HG03175 (cell line): Measurements from ENCODE around the gene RPS6KA2.

Experiments used
- ATAC-seq: cut with Tn5 transposase; IDR thresholded peaks from one replicate; pipeline ENCODE4 v1.9.1; 2021; ENCODE audit warnings: mild to moderate bottlenecking, moderate library complexity; ENCODE audit not compliant: unreplicated experiment

The RPS6KA2 gene

DNA sequence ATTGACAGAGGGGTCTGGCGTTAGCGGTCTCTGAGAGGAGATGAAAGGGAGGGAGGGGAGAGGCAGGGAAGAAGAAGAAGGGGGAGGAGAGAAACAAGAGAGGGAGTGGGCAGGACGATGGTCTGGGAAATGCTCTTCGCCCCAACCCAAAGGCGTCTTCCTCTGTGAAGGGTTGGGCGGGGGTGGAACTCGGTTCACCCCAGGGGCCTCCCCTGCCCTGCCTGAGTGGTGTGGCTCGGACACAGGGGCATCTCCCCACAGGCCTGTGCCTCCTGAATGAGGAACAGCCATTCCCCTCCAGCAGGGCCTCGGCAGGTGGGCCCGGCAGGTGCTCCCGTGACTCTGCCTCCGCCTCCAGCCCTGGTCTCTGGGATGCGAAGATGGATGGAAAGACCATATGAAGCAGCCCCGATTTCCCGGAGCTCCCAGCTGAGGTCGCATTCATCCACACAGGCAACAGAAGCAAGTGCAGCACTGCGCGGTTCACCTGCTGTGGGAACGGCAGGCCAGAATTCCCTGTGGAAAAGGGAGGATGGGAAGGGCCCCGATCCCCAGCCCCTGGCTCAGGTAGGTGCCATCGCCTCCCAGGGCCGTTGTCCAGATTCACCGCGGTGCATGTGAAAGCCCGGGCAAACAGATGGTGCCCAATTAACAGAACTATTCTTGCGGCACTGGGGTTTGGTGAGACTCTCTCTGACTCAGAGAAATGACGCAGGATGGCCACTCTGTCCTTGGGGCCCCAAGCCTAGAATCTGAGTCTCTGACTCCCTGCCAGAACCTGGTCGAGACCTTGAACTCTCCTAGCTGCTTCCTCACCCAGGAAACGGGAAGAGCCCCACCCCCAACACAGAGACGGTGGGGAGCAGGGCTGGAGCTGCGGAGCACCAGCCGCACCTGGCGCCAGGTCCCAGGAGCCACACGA, 29.4 kb upstream of the RPS6KA2 start:
- ATAC-seq: no peak

DNA sequence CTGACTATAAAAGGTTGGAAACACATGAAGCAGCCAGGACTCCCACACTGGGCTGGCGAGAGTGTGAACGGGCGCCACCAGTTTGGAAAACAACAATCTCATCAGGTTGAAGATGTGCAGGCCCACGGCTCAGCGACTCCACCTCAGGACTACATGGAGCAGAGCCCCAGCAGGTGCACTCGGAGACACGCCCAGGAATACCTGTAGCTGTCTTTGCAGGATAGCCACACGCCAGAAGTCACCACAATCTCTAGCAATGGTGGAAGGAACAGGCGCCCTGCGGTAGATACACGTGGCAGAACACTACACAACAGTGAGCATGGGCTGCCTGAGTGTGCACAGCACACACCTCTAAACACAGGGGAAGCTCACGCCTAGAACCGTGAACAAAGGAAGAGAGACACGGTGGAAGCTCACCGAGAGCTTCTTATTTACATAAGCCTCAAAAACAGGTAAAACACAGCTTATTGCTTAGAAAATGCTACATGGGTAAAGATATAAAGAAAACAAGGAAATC, 28.7 kb upstream of the RPS6KA2 start:
- no peak for ATAC-seq

DNA sequence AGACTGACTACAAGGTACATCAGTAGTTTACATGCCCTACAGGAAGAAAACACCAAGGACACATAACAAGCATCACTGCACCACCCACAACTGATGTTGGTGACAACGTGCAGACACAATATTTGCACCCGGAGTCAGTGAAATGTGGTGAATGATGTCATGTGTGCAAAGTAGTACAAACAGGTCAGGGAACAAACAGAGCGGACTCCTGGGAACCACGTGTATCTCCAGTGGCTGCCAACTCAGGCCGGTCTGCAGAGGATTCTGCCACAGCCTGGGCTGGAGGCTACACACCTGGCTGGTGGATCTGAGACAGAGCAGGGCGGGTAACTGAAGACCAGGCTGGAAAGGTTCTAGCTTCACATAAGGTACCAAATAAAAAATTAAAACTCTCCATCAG, 28.2 kb upstream of the RPS6KA2 start:
- no peak for ATAC-seq

DNA sequence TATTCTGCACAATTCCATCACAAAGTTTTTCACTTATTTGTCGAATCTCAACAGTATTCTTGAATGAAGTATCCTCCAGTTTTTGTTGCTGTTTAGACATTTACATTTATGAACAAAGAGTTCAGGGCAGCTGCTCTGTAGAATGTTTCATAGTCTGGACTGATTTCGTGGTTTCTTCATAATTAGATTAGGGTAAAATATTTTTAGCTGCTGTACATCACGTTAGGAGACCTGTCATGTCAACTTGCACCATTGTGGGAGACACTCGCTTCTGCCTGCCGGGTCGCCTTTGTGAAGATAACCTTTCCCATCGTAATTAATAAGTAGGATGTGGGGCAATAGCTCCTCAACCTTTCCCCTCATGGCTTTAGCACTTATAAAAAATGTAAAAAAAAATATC, 27.5 kb upstream of the RPS6KA2 start:
- ATAC-seq: no peak

DNA sequence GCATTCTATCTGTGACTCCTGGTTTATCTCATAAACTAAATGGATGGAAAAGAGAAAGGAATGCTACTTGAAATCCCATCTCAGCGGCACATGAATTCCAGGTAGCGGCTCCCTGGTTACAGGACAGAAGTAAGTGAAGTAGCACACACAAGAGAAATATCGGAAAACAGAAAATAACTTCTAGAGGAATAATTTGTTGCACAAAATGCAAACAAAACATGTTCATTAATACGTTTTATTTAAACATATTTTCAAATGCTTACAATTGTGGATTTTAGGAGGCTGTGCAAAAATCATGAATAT, 26.5 kb upstream of the RPS6KA2 start:
- ATAC-seq: no peak

DNA sequence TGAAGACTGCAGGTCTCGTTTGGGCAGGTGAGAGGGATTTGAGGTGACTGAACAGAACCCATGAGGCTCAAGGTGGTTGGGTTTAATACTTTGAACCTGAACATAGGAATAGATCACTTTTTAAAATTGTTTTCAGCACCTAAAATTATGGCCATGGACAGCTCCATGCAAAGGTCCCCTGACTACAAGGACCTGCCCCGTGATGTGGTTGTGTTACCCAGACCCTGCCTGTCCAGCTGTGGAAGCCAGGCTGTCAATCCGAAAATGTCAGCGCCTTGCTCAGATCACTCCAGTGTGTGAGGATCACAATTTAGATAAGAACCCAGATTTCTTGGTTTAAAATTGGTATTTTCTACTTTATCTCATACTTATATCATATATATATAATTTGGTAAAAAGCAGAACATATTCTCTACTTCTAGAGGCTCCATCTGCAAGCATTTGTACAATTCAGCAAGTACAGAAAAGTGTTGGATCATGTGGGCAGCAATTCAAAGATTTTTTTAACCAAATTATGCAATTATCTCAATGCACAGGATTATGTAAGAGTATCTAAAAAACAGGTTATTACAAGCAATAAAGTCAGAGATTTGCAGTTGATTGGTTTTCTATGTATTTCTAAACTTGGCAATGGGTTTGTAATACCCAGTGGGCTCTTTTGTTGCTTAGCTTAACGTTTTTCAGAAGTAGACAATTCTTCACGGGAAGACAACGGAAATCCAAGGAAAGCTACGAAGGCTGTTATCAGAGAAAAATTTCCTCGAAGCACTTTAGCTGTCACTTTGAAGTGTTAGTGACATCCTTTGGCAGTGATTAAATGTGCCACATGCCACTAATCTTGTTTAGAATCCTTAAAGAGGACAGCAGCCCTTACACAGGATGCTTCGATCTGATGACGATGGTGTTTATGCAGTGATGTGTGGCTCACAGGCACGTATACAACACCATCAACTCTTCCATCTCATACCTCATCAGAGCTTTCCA, 24.1 kb upstream of the RPS6KA2 start:
- no peak for ATAC-seq

DNA sequence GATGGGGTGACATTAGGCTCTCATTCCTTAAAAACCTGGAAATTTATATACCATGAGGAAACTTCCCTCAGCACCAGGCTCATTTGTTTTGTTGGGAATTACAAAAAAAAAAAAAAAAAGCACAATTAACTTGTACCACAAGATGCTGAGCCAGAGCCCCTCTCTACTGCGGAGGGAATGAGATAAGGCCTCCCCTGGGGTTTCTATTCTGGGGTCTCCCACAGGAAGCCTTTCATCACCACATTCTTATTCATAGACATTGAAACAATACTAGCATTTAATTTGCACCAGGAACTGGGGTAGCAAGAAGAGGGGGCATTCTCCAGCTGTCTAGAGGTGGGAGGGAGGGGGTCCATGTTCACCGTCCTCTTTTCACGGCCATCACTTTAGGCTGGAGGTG, 23.0 kb upstream of the RPS6KA2 start:
- no peak for ATAC-seq

DNA sequence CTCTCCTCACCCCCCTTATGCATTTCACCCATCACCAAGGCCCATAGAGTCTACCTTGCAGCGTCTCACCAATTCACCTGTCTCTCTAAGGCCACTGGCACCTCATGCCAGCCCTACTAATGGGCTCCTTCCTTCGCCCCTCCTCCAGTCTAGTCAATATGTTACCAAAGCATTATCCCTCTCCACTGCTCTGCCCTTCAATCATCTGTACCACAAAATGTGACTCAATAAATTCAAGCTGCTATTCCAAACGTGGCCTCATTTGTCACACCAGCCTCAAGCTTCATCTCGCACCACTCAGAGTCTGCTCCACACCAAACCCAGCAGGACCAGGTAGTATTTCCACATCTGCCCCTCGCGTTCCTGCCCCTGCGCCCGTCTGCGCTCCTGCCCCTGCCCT, 21.8 kb upstream of the RPS6KA2 start:
- no peak for ATAC-seq

DNA sequence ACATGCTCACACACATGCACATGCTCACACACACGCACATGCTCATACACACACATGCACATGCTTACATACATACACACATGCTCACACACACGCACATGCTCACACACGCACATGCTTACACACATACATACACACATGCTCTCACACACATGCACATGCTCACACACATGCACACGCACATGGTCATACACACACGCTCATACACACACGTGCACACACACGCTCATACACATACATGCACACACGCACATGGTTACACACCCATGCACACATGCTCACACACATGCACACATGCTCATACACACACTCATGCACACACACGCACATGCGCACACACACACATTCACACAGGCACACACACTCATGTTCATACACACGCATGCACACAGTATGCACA, 20.8 kb upstream of the RPS6KA2 start:
- no peak for ATAC-seq

DNA sequence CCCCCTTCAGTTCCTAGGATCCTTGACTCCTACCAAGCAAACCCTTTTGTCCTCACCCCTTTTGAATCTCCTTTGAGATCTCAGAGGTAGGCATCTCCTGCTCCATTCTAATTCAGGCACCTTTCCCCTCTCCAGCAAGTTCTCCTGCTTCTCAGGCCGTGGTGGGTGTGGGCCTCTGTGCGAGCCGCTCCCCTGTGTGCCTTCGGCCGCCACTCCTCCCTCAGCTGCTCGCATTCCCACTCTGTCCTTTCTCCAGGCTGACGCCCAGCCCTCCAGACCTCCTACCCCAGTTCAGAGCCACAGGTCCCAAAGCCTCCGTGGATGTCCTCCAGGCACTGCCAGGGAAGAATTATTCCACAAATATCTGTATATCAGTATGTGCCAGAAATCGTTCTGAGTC, 19.7 kb upstream of the RPS6KA2 start:
- no peak for ATAC-seq

DNA sequence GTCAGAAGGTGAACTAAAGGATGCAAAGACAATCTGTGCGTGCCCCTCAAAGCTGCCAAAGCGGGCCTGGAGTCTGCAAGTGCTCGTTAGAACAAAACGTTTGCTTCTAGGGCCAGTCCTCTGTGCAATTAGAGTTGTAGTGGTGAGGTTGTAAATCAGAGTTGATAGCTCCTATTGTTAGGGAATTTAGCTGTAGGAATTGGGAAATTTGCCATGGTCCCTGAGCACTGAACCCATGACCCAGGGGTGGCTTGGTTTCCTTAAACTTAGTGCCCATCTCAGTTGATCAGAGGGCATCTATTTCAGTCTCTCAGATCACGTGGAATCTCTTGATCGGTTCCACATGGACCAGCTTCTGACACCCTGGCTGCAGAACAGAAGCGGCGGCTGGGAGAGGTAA, 18.8 kb upstream of the RPS6KA2 start:
- ATAC-seq: no peak

DNA sequence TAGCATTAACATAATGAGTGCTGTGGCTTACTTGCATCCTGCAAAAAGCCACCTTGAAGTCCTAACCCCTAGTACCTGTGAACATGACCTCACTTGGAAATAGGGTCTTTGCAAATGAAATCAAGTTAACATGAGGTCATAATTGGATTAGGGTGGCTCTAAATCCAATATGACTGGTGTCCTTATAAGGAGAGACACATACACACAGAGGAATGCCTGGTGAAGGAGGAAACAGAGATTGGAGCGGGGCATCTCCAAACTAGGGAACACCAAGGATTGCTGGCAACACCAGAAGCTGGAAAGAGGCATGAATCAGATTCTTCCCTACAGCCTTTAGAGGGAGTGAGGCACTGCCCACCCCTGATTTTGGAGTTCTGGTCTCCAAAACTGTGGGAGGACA, 17.6 kb upstream of the RPS6KA2 start:
- no peak for ATAC-seq

DNA sequence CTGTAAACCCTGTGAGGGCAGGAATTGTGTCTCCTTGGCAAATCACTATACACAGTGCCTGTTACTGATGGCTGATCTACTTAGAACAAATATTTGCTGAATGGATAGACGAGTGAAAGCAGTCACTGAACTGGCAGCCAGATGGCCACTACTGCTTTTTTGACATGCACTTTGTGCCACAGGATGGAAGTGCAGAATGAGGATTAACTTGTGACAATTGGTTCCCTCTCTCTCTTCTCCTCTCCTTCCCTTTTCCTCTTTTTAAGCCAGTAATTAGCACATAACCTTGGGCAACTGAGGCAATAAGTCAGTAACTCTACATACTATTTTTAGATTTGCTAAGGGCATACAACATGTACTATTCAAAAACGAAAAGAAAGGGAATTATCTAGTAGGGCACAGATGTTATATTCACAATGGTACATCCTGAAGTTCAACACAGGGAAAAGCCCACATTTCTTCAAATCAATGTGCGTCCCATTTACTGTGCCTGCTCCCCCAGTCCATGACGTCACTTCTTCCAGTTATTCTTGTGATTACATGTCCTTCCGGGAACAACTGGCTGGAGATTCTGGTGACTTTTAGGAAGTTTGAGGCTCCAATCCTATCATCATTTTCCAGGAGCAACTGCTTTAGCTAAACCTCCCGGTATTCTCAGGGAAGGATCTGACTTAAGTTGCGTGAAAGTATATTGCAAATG, 17.0 kb upstream of the RPS6KA2 start:
- no peak for ATAC-seq

DNA sequence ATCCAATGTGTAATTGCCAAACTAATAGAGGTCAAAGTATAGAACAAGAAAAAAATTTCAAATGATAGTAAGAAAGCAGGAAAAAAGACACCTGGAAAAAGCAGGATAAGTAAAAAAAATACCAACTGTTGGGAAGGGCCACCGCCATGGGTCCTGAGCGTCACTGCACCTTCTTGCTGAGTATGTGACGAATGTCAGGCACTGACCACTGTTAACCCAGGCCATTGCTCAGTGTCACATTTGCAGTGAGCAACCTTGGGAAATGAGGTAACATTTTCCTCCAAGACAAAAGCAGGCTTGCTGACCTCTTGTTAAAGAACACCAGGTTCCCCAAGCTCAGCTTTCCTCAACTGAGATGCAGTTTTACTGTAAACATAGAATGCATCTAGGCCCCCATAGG, 15.6 kb upstream of the RPS6KA2 start:
- ATAC-seq: no peak

DNA sequence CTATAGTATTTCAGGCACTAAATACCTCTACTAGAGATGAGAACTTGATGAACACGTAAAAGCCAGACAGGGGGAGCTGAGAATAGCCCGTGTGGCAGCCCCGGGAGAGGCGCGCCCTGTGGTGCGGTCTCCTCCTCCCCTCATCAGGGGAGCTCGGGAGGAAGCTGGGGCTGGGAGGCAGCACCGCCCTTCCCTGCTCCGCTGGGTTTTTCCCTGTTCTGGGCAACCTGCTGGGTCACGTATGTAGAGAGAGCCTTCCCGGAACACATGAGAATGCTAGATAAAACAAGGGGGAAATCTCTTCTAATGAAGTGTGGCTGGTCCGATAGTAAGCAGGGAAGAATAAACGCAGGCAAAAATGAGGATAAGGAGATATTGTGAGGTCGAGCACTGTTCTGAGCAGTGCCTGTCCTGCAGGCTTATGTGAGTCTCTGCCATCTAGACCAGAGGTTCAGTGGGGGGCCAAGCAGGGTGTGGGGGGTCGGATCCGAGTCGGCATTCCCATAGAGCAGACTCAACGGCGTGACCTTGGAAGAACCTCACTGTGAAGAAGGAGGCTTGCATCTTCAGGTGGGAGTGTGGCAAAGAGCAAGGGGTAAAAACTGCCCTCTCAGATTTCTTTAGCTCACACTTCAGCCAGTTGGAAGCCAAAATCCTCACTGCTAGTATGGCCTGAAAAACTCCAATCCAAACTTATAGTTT, 13.4 kb upstream of the RPS6KA2 start:
- ATAC-seq: no peak

DNA sequence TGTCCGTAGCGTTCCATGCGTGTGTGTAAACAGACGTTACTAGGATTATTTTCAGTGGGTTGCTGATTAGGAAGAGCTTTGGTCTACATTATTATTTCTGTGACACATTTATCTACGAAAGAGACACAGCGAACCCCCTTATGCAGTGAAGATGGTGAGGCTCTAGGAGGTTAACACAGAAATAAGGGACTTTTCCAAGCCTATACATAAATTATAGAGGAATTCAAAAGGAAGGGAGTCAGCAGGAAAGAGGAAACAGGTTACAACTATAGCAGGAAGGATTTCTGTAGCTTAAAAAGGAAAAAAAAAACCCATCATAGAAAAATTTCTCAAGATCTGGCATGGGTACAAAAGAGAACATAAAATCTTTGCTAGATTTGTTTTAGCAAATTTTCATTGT, 12.9 kb upstream of the RPS6KA2 start:
- ATAC-seq: no peak

DNA sequence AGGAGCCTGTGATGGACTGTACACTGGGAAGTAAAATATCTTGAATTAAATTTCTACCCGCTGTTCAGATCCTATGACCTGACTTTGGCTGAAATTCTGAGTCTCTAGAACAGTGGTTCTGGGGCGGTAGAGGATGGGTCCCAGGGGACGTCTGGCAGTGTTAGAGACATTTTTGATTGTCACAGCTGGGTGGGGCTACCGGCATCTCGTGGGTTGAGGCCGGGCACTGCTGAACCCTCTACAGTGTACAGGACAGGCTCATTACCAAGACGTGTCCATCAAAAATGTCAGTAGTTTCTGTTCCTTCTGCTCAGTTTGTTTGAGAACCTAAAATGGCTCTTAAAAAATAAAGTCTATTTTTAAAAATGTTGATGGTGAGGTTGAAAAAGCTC, 11.5 kb upstream of the RPS6KA2 start:
- ATAC-seq: no peak

DNA sequence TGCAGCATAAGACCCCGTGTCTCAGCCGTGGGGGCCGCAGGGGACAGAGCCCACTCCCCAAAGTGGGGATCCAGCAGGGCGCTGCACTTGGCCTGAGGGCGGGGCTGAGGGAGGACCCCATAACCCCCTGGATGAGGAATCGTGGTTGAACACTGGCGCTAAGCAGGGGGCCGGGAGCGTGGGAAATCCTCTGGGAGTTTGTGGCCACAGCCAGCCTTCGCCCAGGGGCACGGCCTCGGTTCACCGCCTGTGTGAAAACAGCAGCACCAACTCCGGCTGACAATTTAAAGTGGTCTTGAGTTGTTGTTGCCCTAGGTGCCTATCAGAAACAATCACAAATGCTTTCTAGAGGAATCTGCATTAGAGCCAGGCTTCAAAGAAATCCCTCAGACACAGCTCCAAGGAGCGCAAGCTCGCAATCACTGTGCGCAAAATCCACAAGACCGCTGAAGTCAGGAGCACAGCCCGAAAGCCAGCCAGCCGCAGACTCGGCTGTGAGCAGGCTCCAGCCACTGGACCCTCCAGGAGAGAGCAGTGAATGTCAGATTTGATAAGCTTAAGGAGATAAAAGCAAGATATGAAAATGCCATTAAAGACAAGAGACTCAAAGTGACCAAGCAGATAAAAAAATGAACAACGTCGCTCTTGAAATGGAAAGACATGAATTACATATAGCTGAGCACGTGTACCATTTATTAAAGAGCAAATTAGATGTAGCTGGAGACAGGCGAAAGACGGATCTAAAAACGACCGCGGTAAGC, 10.9 kb upstream of the RPS6KA2 start:
- ATAC-seq: no peak

DNA sequence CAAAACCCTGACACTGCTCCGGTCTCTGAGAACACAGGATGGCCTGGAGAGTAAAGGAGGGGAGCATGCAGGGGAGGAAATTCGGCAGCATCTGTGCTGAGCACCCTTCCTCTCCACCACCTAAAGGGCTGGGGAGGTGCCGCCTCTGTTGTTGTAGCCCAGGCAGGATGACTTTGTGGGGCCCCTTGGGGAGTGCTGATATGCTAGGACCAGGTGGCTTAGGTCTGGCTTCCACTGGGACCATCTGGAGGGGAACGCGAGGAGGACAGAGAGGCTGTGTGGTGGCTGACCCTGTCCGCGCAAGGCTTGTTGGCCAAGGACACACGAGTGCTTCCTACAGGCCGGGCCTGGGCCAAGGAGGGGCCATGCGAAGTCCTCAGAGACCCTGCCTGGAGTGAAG, 9.9 kb upstream of the RPS6KA2 start:
- ATAC-seq: no peak
